Measurements from ENCODE around the gene ATP6V0E1.
A peak's percentile ranks its signal among the peaks of the same experiment; 100 is the strongest.

The ATP6V0E1 gene

GRCh38 chr5:173032730-173033129 is 49.2 kb downstream of the ATP6V0E1 start:
- Histone ChIP-seq H3F3A (ENCODE audit: insufficient read depth) (peaks cover 39% of the 10 kb centered on the region), H3K27ac (ENCODE audit: low read depth, low read length) (peak overlapping the region; percentile 94; the same call in 1 of the 2 replicates), H3K9ac (ENCODE audit: low read length) (no peak overlapping the region), H3K9me2 (replicated peaks; ENCODE audit: insufficient read depth, low read length) (no peaks in the 10 kb centered on the region), H3K4me3 (ENCODE audit: insufficient read depth, low read length, poor library complexity, severe bottlenecking) (no peak overlapping the region), H3K9me3 (ENCODE audit: insufficient read depth, low read length) (no peaks in the 10 kb centered on the region), H3K79me2 (ENCODE audit: insufficient read depth, low read length) (peaks cover 43% of the 10 kb centered on the region), H2AFZ (ENCODE audit: low read depth, low read length, severe bottlenecking) (no peak overlapping the region), H3K36me3 (ENCODE audit: low read length) (peaks cover 3% of the 10 kb centered on the region; the same call in 1 of the 2 replicates), H3K27me3 (ENCODE audit: low read length) (no peaks in the 10 kb centered on the region), H3K4me2 (ENCODE audit: low read depth, low read length, poor library complexity, severe bottlenecking) (no peak overlapping the region), H4K20me1 (ENCODE audit: low read depth, low read length) (no peaks in the 10 kb centered on the region)
- TF ChIP-seq CTCF (IDR thresholded peaks at IDR 0.05; ENCODE audit: insufficient read depth, low read length, poor library complexity, severe bottlenecking) (no peak), EZH2phosphoT487 (conservative IDR thresholded peaks at IDR 0.05; ENCODE audit: low read length) (no peak)

GRCh38 chr5:173033923-173034322 is 50.4 kb downstream of the ATP6V0E1 start:
- H3K4me3 ChIP-seq (ENCODE audit: insufficient read depth, low read length, poor library complexity, severe bottlenecking), result no peak overlapping the region
- H3K9me2 ChIP-seq (replicated peaks; ENCODE audit: insufficient read depth, low read length), result no peaks in the 10 kb centered on the region
- no peaks in the 10 kb centered on the region for H3K9me3 ChIP-seq (ENCODE audit: insufficient read depth, low read length)
- peaks cover 31% of the 10 kb centered on the region for H3K79me2 ChIP-seq (ENCODE audit: insufficient read depth, low read length)
- H2AFZ ChIP-seq (ENCODE audit: low read depth, low read length, severe bottlenecking), result no peak overlapping the region
- H3F3A ChIP-seq (ENCODE audit: insufficient read depth), result peaks cover 44% of the 10 kb centered on the region
- H3K27me3 ChIP-seq (ENCODE audit: low read length), result no peaks in the 10 kb centered on the region
- TF ChIP-seq EZH2phosphoT487 (conservative IDR thresholded peaks at IDR 0.05; ENCODE audit: low read length) (no peak), CTCF (IDR thresholded peaks at IDR 0.05; ENCODE audit: insufficient read depth, low read length, poor library complexity, severe bottlenecking) (no peak)
- H3K27ac ChIP-seq (ENCODE audit: low read depth, low read length), result peak overlapping the region; percentile 94
- H4K20me1 ChIP-seq (ENCODE audit: low read depth, low read length), result no peaks in the 10 kb centered on the region
- H3K9ac ChIP-seq (ENCODE audit: low read length), result no peak overlapping the region
- peak overlapping the region; percentile 83 for H3K4me2 ChIP-seq (ENCODE audit: low read depth, low read length, poor library complexity, severe bottlenecking)
- H3K36me3 ChIP-seq (ENCODE audit: low read length), result peaks cover 3% of the 10 kb centered on the region; the same call in 1 of the 2 replicates

DNA sequence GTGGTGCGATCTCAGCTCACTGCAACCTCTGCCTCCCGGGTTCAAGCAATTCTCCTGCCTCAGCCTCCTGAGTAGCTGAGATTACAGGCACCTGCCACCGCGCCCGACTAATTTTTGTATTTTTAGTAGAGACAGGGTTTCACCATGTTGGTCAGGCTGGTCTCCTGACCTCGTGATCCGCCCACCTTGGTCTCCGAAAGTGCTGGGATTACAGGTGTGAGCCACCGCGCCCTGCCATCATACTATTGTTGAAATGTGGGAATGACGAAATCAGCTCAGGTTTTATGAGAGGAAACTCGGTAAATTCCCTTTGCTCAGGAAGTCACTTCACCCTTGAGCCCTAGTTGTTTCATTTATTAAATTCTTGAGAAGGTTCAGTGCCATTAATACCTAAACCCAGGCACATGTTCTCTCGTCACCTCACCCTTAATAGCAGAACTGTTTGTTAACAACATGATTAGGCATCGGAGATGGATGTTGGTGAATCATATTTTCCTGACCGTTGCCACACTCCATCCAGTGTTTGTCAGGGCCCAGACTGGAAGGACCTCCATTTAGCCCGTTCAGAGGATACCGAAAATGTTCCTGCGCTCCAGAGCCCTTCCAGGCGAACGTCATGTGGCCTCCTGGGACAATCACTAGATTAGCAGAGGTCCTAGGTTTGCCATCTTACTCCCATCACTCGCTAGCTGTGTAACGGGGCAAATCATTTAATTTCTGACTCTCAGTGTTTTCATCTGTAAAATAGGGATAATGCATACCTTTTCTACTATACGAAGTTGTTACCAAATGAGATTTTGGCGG is 52.5 kb downstream of the ATP6V0E1 start:
- peak overlapping the region; percentile 83 for H3K4me2 ChIP-seq (ENCODE audit: low read depth, low read length, poor library complexity, severe bottlenecking)
- H3K9me3 ChIP-seq (ENCODE audit: insufficient read depth, low read length), result no peaks in the 10 kb centered on the region
- no peak overlapping the region for H2AFZ ChIP-seq (ENCODE audit: low read depth, low read length, severe bottlenecking)
- no peaks in the 10 kb centered on the region for H4K20me1 ChIP-seq (ENCODE audit: low read depth, low read length)
- peaks cover 39% of the 10 kb centered on the region for H3F3A ChIP-seq (ENCODE audit: insufficient read depth)
- H3K27ac ChIP-seq (ENCODE audit: low read depth, low read length), result peak overlapping the region; percentile 94
- no peak for TF ChIP-seq EZH2phosphoT487 (conservative IDR thresholded peaks at IDR 0.05; ENCODE audit: low read length)
- no peak for TF ChIP-seq CTCF (IDR thresholded peaks at IDR 0.05; ENCODE audit: insufficient read depth, low read length, poor library complexity, severe bottlenecking)
- H3K27me3 ChIP-seq (ENCODE audit: low read length), result no peaks in the 10 kb centered on the region
- H3K4me3 ChIP-seq (ENCODE audit: insufficient read depth, low read length, poor library complexity, severe bottlenecking), result peak overlapping the region; percentile 39
- peak overlapping the region; percentile 47 for H3K9ac ChIP-seq (ENCODE audit: low read length)
- peaks cover 3% of the 10 kb centered on the region; the same call in 1 of the 2 replicates for H3K36me3 ChIP-seq (ENCODE audit: low read length)
- no peaks in the 10 kb centered on the region for H3K9me2 ChIP-seq (replicated peaks; ENCODE audit: insufficient read depth, low read length)
- peaks cover 19% of the 10 kb centered on the region for H3K79me2 ChIP-seq (ENCODE audit: insufficient read depth, low read length)

All from SU-DHL-6 (cell line).